GM23338 (cell line): Measurements from ENCODE around the gene PAGR1. TPM values are rescaled to one million over a fixed set of nuclear protein-coding genes. Genes with fewer than 3 reads are reported as not detected.

Experiments
- ATAC-seq: fragments of 200-7000 bp; cut with Tn5 transposase; 3 replicates; pipeline ENCODE4 v1.9.1; 2020
- DNase-seq: peaks from one replicate; pipeline ENCODE4 v3.0.0-alpha.2; 2015; ENCODE audit warnings: low spot score
- H2AFZ ChIP-seq: fragments of 200-600 bp; sonication (generic); 2 replicates; pipeline ENCODE4 v1.8.0; 2016; ENCODE audit warnings: antibody characterized with exemption, mild to moderate bottlenecking, moderate library complexity
- H3F3A ChIP-seq: fragments of 200-600 bp; sonication (generic); replicated peaks from 2 replicates; pipeline ENCODE4 v1.8.0; 2017; ENCODE audit warnings: antibody characterized with exemption, mixed run types, low read depth
- H3K27ac ChIP-seq: fragments of 200-600 bp; sonication (generic); 2 replicates; pipeline ENCODE4 v1.6.1; 2016; ENCODE audit warnings: low read depth
- H3K27me3 ChIP-seq: fragments of 200-600 bp; sonication (generic); 2 replicates; pipeline ENCODE4 v1.8.0; 2016; ENCODE audit warnings: mild to moderate bottlenecking, mixed run types, moderate library complexity; ENCODE audit not compliant: insufficient read depth
- H3K36me3 ChIP-seq: fragments of 200-600 bp; sonication (generic); 2 replicates; pipeline ENCODE4 v1.8.0; 2016; ENCODE audit warnings: mild to moderate bottlenecking; ENCODE audit not compliant: insufficient read depth
- H3K4me1 ChIP-seq: fragments of 200-600 bp; sonication (generic); 2 replicates; pipeline ENCODE4 v1.8.0; 2016; ENCODE audit warnings: mild to moderate bottlenecking, moderate library complexity; ENCODE audit not compliant: insufficient read depth
- H3K4me2 ChIP-seq: fragments of 200-600 bp; sonication (generic); 2 replicates; pipeline ENCODE4 v1.7.1; 2017; ENCODE audit warnings: mixed run types
- H3K4me3 ChIP-seq: fragments of 200-600 bp; sonication (generic); 2 replicates; pipeline ENCODE4 v1.6.1; 2016; ENCODE audit warnings: mixed run types
- H3K79me2 ChIP-seq: fragments of 200-600 bp; sonication (generic); replicated peaks from 2 replicates; pipeline ENCODE4 v1.8.0; 2017; ENCODE audit warnings: mild to moderate bottlenecking; ENCODE audit not compliant: insufficient read depth
- H3K9me2 ChIP-seq: fragments of 200-600 bp; sonication (generic); 2 replicates; pipeline ENCODE4 v1.8.0; 2017; ENCODE audit not compliant: insufficient read depth
- H4K20me1 ChIP-seq: fragments of 200-600 bp; sonication (generic); replicated peaks from 2 replicates; pipeline ENCODE4 v1.8.0; 2017; ENCODE audit warnings: mild to moderate bottlenecking; ENCODE audit not compliant: insufficient read depth
- H3K27ac Mint-ChIP-seq: 2 replicates; pipeline ENCODE4 v1.8.0; 2020; ENCODE audit warnings: inconsistent platforms, mild to moderate bottlenecking, moderate library complexity, mixed read lengths
- H3K27me3 Mint-ChIP-seq: 3 replicates; pipeline ENCODE4 v1.8.0; 2022; ENCODE audit warnings: low read depth, mild to moderate bottlenecking, moderate library complexity, mixed read lengths, inconsistent platforms; ENCODE audit not compliant: insufficient read depth, poor library complexity
- H3K36me3 Mint-ChIP-seq: 3 replicates; pipeline ENCODE4 v1.8.0; 2021; ENCODE audit warnings: low read depth, mild to moderate bottlenecking, inconsistent platforms, moderate library complexity, mixed read lengths
- H3K4me1 Mint-ChIP-seq: 3 replicates; pipeline ENCODE4 v1.8.0; 2020; ENCODE audit warnings: mild to moderate bottlenecking, inconsistent platforms, mixed read lengths
- H3K4me3 Mint-ChIP-seq: 3 replicates; pipeline ENCODE4 v1.8.0; 2021; ENCODE audit warnings: moderate library complexity, mild to moderate bottlenecking, inconsistent platforms, mixed read lengths
- H3K9me3 Mint-ChIP-seq: 3 replicates; pipeline ENCODE4 v1.8.0; 2020; ENCODE audit warnings: moderate library complexity, mild to moderate bottlenecking, inconsistent platforms, mixed read lengths
- CREB1 ChIP-seq: fragments of 250-450 bp; sonication (Bioruptor Pico); IDR thresholded peaks from 2 replicates; pipeline ENCODE4 v1.5.0; 2020; ENCODE audit warnings: low read depth, mild to moderate bottlenecking, moderate library complexity
- EZH2 ChIP-seq: fragments of 200-600 bp; sonication (generic); IDR thresholded peaks from one replicate; pipeline ENCODE4 v1.8.0; 2017; ENCODE audit warnings: antibody characterized with exemption, mild to moderate bottlenecking, low read depth; ENCODE audit not compliant: unreplicated experiment
- EZH2phosphoT487 ChIP-seq: fragments of 200-600 bp; sonication (generic); IDR thresholded peaks from one replicate; pipeline ENCODE4 v1.8.1; 2018; ENCODE audit warnings: antibody characterized with exemption; ENCODE audit not compliant: unreplicated experiment
- JUNB ChIP-seq: IDR thresholded peaks from one replicate; pipeline ENCODE4 v1.6.1; 2016; ENCODE audit warnings: antibody characterized with exemption; ENCODE audit not compliant: unreplicated experiment
- NANOG ChIP-seq: IDR thresholded peaks from 2 replicates; pipeline ENCODE4 v1.6.1; 2016; ENCODE audit warnings: antibody characterized with exemption, borderline replicate concordance
- POLR2AphosphoS5 ChIP-seq: IDR thresholded peaks from 2 replicates; pipeline ENCODE4 v1.6.1; 2016; ENCODE audit warnings: antibody characterized with exemption, low read depth
- STAT1 ChIP-seq: IDR thresholded peaks from one replicate; pipeline ENCODE4 v1.6.1; 2016; ENCODE audit warnings: antibody characterized with exemption; ENCODE audit not compliant: unreplicated experiment
- ZNF114 ChIP-seq: fragments of 250-450 bp; sonication (Bioruptor Pico); IDR thresholded peaks from 2 replicates; pipeline ENCODE4 v1.5.0; 2020; ENCODE audit warnings: mild to moderate bottlenecking, moderate library complexity
- ZNF331 ChIP-seq: fragments of 250-450 bp; sonication (Bioruptor Pico); IDR thresholded peaks from 2 replicates; pipeline ENCODE4 v1.5.0; 2020; ENCODE audit warnings: low read depth, mild to moderate bottlenecking, moderate library complexity
- polyA plus RNA-seq: library from polyadenylated mRNA; unstranded; fragments of >200 nt; fragmentation: Nextera tagmentation; extraction: Ambion mirVana; gene quantifications from 2 replicates; pipeline ENCODE4 v1.2.1, GENCODE V29; 2016
- total RNA-seq: library from RNA; depleted of rRNA; stranded (reverse); fragments of >200 nt; shearing (Covaris generic); gene quantifications from 2 replicates; pipeline ENCODE4 v1.2.3, GENCODE V29; 2014
- TF ChIP-seq, protein P1 (sequence below), 2 experiments: fragments of 200-600 bp in 1 of 2; sonication (generic) in 1 of 2; conservative IDR thresholded peaks; 2 replicates each; pipeline versions ENCODE4 v1.5.1 to v1.6.1; 2016 to 2017; ENCODE audit warnings: antibody characterized with exemption in 2 of 2, low read depth in 2 of 2, mild to moderate bottlenecking in 2 of 2, moderate library complexity in 1 of 2
- TF ChIP-seq, protein P2 (sequence below): IDR thresholded peaks from one replicate; pipeline ENCODE4 v1.6.1; 2018; ENCODE audit warnings: antibody characterized with exemption; ENCODE audit not compliant: unreplicated experiment
- TF ChIP-seq, protein P3 (sequence below): IDR thresholded peaks from 2 replicates; pipeline ENCODE4 v1.6.1; 2016; ENCODE audit warnings: antibody characterized with exemption
- TF ChIP-seq, protein P4 (sequence below): fragments of 250-450 bp; sonication (Bioruptor Pico); IDR thresholded peaks from 2 replicates; pipeline ENCODE4 v1.5.0; 2020; ENCODE audit warnings: mild to moderate bottlenecking, moderate library complexity

PAGR1 gene
- total and polyA plus RNA-seq, 2 experiments from 2014 or later = 67.6 to 78.7 TPM

DNA sequence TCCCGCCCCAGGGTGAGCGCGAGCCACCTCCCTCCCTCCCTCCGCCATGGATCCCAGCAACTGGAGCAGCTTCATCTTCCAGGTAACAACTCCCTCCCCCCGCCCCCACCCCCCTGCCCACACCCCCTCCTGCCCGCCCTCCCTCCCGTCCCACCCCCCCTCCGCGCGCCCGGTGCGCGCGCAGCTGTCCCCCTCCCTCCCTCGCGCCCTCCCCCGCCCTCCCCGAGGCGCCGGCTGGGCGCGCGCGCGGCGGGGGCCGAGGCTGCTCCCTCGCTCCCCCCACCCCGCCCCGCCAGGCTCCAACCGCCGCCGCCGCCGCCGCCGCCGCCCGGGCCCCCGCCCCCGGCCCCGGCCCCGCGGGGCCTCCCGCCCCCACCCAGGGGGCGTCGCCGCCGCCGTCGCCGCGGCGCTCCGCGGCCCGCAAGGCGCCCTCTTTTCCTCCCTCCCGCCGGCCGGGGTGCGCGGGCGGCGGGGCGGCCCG, 9.8 kb upstream of the PAGR1 start, which contains the start of gene MAZ:
Gene MAZ, plus strand, starts transcription at position 431 of the 481 bp plus-strand sequence. CDS start 173 bp downstream, outside the sequence.
- H3K4me3 ChIP-seq = peak within 1 kb of the TSS; percentile 91
- TF ChIP-seq ZNF331 (no peak), EZH2 (no peak), NANOG (no peak), ZNF114 (CRISPR knock-in tag) (no peak), STAT1 (no peak), CREB1 (CRISPR knock-in tag) (no peak), EZH2phosphoT487 (no peak), JUNB (no peak), POLR2AphosphoS5 (no peak)
- TF ChIP-seq, protein P1, sequence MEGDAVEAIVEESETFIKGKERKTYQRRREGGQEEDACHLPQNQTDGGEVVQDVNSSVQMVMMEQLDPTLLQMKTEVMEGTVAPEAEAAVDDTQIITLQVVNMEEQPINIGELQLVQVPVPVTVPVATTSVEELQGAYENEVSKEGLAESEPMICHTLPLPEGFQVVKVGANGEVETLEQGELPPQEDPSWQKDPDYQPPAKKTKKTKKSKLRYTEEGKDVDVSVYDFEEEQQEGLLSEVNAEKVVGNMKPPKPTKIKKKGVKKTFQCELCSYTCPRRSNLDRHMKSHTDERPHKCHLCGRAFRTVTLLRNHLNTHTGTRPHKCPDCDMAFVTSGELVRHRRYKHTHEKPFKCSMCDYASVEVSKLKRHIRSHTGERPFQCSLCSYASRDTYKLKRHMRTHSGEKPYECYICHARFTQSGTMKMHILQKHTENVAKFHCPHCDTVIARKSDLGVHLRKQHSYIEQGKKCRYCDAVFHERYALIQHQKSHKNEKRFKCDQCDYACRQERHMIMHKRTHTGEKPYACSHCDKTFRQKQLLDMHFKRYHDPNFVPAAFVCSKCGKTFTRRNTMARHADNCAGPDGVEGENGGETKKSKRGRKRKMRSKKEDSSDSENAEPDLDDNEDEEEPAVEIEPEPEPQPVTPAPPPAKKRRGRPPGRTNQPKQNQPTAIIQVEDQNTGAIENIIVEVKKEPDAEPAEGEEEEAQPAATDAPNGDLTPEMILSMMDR (conservative IDR thresholded peaks at IDR 0.05; ENCODE audit: low read depth in 2 of 2) = no peak
- TF ChIP-seq, protein P2, sequence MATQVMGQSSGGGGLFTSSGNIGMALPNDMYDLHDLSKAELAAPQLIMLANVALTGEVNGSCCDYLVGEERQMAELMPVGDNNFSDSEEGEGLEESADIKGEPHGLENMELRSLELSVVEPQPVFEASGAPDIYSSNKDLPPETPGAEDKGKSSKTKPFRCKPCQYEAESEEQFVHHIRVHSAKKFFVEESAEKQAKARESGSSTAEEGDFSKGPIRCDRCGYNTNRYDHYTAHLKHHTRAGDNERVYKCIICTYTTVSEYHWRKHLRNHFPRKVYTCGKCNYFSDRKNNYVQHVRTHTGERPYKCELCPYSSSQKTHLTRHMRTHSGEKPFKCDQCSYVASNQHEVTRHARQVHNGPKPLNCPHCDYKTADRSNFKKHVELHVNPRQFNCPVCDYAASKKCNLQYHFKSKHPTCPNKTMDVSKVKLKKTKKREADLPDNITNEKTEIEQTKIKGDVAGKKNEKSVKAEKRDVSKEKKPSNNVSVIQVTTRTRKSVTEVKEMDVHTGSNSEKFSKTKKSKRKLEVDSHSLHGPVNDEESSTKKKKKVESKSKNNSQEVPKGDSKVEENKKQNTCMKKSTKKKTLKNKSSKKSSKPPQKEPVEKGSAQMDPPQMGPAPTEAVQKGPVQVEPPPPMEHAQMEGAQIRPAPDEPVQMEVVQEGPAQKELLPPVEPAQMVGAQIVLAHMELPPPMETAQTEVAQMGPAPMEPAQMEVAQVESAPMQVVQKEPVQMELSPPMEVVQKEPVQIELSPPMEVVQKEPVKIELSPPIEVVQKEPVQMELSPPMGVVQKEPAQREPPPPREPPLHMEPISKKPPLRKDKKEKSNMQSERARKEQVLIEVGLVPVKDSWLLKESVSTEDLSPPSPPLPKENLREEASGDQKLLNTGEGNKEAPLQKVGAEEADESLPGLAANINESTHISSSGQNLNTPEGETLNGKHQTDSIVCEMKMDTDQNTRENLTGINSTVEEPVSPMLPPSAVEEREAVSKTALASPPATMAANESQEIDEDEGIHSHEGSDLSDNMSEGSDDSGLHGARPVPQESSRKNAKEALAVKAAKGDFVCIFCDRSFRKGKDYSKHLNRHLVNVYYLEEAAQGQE = no peak
- TF ChIP-seq, protein P3, sequence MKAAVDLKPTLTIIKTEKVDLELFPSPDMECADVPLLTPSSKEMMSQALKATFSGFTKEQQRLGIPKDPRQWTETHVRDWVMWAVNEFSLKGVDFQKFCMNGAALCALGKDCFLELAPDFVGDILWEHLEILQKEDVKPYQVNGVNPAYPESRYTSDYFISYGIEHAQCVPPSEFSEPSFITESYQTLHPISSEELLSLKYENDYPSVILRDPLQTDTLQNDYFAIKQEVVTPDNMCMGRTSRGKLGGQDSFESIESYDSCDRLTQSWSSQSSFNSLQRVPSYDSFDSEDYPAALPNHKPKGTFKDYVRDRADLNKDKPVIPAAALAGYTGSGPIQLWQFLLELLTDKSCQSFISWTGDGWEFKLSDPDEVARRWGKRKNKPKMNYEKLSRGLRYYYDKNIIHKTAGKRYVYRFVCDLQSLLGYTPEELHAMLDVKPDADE = no peak
- TF ChIP-seq, protein P4, sequence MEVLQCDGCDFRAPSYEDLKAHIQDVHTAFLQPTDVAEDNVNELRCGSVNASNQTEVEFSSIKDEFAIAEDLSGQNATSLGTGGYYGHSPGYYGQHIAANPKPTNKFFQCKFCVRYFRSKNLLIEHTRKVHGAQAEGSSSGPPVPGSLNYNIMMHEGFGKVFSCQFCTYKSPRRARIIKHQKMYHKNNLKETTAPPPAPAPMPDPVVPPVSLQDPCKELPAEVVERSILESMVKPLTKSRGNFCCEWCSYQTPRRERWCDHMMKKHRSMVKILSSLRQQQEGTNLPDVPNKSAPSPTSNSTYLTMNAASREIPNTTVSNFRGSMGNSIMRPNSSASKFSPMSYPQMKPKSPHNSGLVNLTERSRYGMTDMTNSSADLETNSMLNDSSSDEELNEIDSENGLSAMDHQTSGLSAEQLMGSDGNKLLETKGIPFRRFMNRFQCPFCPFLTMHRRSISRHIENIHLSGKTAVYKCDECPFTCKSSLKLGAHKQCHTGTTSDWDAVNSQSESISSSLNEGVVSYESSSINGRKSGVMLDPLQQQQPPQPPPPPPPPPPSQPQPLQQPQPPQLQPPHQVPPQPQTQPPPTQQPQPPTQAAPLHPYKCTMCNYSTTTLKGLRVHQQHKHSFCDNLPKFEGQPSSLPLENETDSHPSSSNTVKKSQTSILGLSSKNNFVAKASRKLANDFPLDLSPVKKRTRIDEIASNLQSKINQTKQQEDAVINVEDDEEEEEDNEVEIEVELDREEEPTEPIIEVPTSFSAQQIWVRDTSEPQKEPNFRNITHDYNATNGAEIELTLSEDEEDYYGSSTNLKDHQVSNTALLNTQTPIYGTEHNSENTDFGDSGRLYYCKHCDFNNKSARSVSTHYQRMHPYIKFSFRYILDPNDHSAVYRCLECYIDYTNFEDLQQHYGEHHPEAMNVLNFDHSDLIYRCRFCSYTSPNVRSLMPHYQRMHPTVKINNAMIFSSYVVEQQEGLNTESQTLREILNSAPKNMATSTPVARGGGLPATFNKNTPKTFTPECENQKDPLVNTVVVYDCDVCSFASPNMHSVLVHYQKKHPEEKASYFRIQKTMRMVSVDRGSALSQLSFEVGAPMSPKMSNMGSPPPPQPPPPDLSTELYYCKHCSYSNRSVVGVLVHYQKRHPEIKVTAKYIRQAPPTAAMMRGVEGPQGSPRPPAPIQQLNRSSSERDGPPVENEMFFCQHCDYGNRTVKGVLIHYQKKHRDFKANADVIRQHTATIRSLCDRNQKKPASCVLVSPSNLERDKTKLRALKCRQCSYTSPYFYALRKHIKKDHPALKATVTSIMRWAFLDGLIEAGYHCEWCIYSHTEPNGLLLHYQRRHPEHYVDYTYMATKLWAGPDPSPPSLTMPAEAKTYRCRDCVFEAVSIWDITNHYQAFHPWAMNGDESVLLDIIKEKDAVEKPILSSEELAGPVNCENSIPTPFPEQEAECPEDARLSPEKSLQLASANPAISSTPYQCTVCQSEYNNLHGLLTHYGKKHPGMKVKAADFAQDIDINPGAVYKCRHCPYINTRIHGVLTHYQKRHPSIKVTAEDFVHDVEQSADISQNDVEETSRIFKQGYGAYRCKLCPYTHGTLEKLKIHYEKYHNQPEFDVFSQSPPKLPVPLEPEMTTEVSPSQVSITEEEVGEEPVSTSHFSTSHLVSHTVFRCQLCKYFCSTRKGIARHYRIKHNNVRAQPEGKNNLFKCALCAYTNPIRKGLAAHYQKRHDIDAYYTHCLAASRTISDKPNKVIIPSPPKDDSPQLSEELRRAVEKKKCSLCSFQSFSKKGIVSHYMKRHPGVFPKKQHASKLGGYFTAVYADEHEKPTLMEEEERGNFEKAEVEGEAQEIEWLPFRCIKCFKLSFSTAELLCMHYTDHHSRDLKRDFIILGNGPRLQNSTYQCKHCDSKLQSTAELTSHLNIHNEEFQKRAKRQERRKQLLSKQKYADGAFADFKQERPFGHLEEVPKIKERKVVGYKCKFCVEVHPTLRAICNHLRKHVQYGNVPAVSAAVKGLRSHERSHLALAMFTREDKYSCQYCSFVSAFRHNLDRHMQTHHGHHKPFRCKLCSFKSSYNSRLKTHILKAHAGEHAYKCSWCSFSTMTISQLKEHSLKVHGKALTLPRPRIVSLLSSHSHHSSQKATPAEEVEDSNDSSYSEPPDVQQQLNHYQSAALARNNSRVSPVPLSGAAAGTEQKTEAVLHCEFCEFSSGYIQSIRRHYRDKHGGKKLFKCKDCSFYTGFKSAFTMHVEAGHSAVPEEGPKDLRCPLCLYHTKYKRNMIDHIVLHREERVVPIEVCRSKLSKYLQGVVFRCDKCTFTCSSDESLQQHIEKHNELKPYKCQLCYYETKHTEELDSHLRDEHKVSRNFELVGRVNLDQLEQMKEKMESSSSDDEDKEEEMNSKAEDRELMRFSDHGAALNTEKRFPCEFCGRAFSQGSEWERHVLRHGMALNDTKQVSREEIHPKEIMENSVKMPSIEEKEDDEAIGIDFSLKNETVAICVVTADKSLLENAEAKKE (CRISPR knock-in tag) = no peak
- peak within 1 kb of the TSS; percentile 91 for H3K4me3 Mint-ChIP-seq
- peaks cover 38% of the 10 kb centered on the region for H3K27me3 Mint-ChIP-seq
- DNase-seq = no peak
- peak; percentile 0; the same call in 1 of the 3 replicates for ATAC-seq
- peak within 1 kb of the TSS; percentile 99 for H3K27ac ChIP-seq
- peaks cover 52% of the 10 kb centered on the region for H3F3A ChIP-seq
- no peak within 1 kb of the TSS for H2AFZ ChIP-seq
- peak within 1 kb of the TSS; percentile 97 for H3K4me2 ChIP-seq
- H3K4me1 Mint-ChIP-seq = peaks cover 57% of the 10 kb centered on the region
- peaks cover 21% of the 10 kb centered on the region for H3K79me2 ChIP-seq
- peaks cover 65% of the 10 kb centered on the region for H3K36me3 Mint-ChIP-seq
- H4K20me1 ChIP-seq = peaks cover 19% of the 10 kb centered on the region; the same call in 1 of the 2 replicates
- H3K9me3 Mint-ChIP-seq = peaks cover 3% of the 10 kb centered on the region
- no peaks in the 10 kb centered on the region for H3K27me3 ChIP-seq
- peaks cover 52% of the 10 kb centered on the region for H3K4me1 ChIP-seq
- H3K9me2 ChIP-seq = no peaks in the 10 kb centered on the region
- H3K36me3 ChIP-seq = peaks cover 17% of the 10 kb centered on the region; the same call in 1 of the 2 replicates
- peak within 1 kb of the TSS; percentile 99 for H3K27ac Mint-ChIP-seq
